Stimulated activated effector memory CD8-positive, alpha-beta T cell treated with anti-CD3 and anti-CD28 coated beads, Interleukin-12 subunit alpha, Interleukin-12 subunit beta, amount 100 ng/mL, for 72 hours (primary cell): ENCODE results near the gene LYPLAL1.
"Not testable (repeated sequence)": the region's sequence is repeated elsewhere in the genome, so short reads cannot be mapped to it uniquely, and the experiment has no call there.

Source experiments
- ATAC-seq: fragments of 150-1000 bp; cut with Tn5 transposase; 2 replicates; pipeline ENCODE4 v1.10.0; 2021
- DNase-seq, 2 donors: peaks; one replicate each; pipeline ENCODE4 v3.0.0; 2021 to 2022; ENCODE audit warnings: low spot score in 2 of 2
- H3K27ac Mint-ChIP-seq: one replicate; pipeline ENCODE4 v1.8.0; 2022; ENCODE audit warnings: mild to moderate bottlenecking, mixed read lengths
- H3K36me3 Mint-ChIP-seq: one replicate; pipeline ENCODE4 v1.8.0; 2022; ENCODE audit warnings: mild to moderate bottlenecking, mixed read lengths
- H3K4me1 Mint-ChIP-seq: one replicate; pipeline ENCODE4 v1.8.0; 2022; ENCODE audit warnings: mixed read lengths
- H3K4me3 Mint-ChIP-seq: one replicate; pipeline ENCODE4 v1.8.0; 2022; ENCODE audit warnings: mild to moderate bottlenecking, mixed read lengths
- H3K9me3 Mint-ChIP-seq: one replicate; pipeline ENCODE4 v1.8.0; 2022; ENCODE audit warnings: mixed read lengths

Gene LYPLAL1

GRCh38 chr1:219223496-219223895, 49.8 kb downstream of the LYPLAL1 start:
- DNase-seq (no peak), ATAC-seq (no peak)
- H3K36me3 Mint-ChIP-seq, result no peaks in the 10 kb centered on the region
- H3K4me3 Mint-ChIP-seq, result no peak overlapping the region
- H3K4me1 Mint-ChIP-seq, result no peaks in the 10 kb centered on the region
- H3K9me3 Mint-ChIP-seq, result no peaks in the 10 kb centered on the region
- no peak overlapping the region for H3K27ac Mint-ChIP-seq

- H3K4me3 Mint-ChIP-seq, result no peak overlapping the region
- H3K9me3 Mint-ChIP-seq, result no peaks in the 10 kb centered on the region
- ATAC-seq, result no peak
- no peak overlapping the region for H3K27ac Mint-ChIP-seq
- H3K4me1 Mint-ChIP-seq, result no peaks in the 10 kb centered on the region
- DNase-seq, result no peak
- H3K36me3 Mint-ChIP-seq, result no peaks in the 10 kb centered on the region
Observed at GRCh38 chr1:219226196-219226595, 52.5 kb downstream of the LYPLAL1 start.

- Mint-ChIP-seq H3K27ac (no peak overlapping the region), H3K36me3 (no peaks in the 10 kb centered on the region), H3K9me3 (no peaks in the 10 kb centered on the region), H3K4me3 (no peak overlapping the region), H3K4me1 (no peaks in the 10 kb centered on the region)
- DNase-seq (no peak), ATAC-seq (no peak)
Observed at GRCh38 chr1:219227360-219228057, 53.8 kb downstream of the LYPLAL1 start.

GRCh38 chr1:219228058-219228419, 54.4 kb downstream of the LYPLAL1 start:
- no peaks in the 10 kb centered on the region for H3K4me1 Mint-ChIP-seq
- no peaks in the 10 kb centered on the region for H3K9me3 Mint-ChIP-seq
- no peak overlapping the region for H3K27ac Mint-ChIP-seq
- DNase-seq (no peak), ATAC-seq (no peak)
- H3K4me3 Mint-ChIP-seq, result no peak overlapping the region
- H3K36me3 Mint-ChIP-seq, result no peaks in the 10 kb centered on the region

GRCh38 chr1:219232890-219233289, 59.2 kb downstream of the LYPLAL1 start:
- Mint-ChIP-seq H3K27ac (no peak overlapping the region), H3K9me3 (no peaks in the 10 kb centered on the region), H3K4me1 (no peaks in the 10 kb centered on the region), H3K36me3 (no peaks in the 10 kb centered on the region), H3K4me3 (no peak overlapping the region)
- ATAC-seq (no peak), DNase-seq (no peak)

- no peaks in the 10 kb centered on the region for H3K4me1 Mint-ChIP-seq
- no peak overlapping the region for H3K27ac Mint-ChIP-seq
- no peak for DNase-seq
- ATAC-seq, result peak; percentile 13
- H3K4me3 Mint-ChIP-seq, result no peak overlapping the region
- no peaks in the 10 kb centered on the region for H3K36me3 Mint-ChIP-seq
- H3K9me3 Mint-ChIP-seq, result no peaks in the 10 kb centered on the region
Observed at GRCh38 chr1:219235903-219236481, 62.3 kb downstream of the LYPLAL1 start.

- Mint-ChIP-seq H3K4me1 (no peaks in the 10 kb centered on the region), H3K36me3 (no peaks in the 10 kb centered on the region), H3K27ac (no peak overlapping the region), H3K9me3 (no peaks in the 10 kb centered on the region), H3K4me3 (no peak overlapping the region)
- ATAC-seq (no peak), DNase-seq (no peak)
Observed at GRCh38 chr1:219236933-219237610, 63.4 kb downstream of the LYPLAL1 start.

- no peak overlapping the region for H3K4me3 Mint-ChIP-seq
- no peak for DNase-seq
Observed at GRCh38 chr1:219239518-219239917, 65.8 kb downstream of the LYPLAL1 start.

GRCh38 chr1:219244864-219245263, 71.2 kb downstream of the LYPLAL1 start:
- no peak overlapping the region for H3K27ac Mint-ChIP-seq
- H3K36me3 Mint-ChIP-seq, result no peaks in the 10 kb centered on the region
- DNase-seq, result no peak
- no peak for ATAC-seq
- H3K9me3 Mint-ChIP-seq, result no peaks in the 10 kb centered on the region
- H3K4me1 Mint-ChIP-seq, result no peaks in the 10 kb centered on the region
- no peak overlapping the region for H3K4me3 Mint-ChIP-seq

More at GRCh38 chr1:219239518-219239917, 65.8 kb downstream of the LYPLAL1 start:
- H3K27ac Mint-ChIP-seq, result no peak overlapping the region
- no peaks in the 10 kb centered on the region for H3K36me3 Mint-ChIP-seq
- H3K4me1 Mint-ChIP-seq, result no peaks in the 10 kb centered on the region
- no peaks in the 10 kb centered on the region for H3K9me3 Mint-ChIP-seq
- no peak for ATAC-seq

GRCh38 chr1:219247441-219247840, 73.8 kb downstream of the LYPLAL1 start:
- no peak for DNase-seq
- Mint-ChIP-seq H3K9me3 (peaks cover 5% of the 10 kb centered on the region), H3K4me1 (no peaks in the 10 kb centered on the region), H3K36me3 (no peaks in the 10 kb centered on the region), H3K27ac (no peak overlapping the region), H3K4me3 (no peak overlapping the region)
- ATAC-seq, result no peak

- not testable (repeated sequence) for H3K4me1 Mint-ChIP-seq, H3K36me3 Mint-ChIP-seq, H3K9me3 Mint-ChIP-seq, ATAC-seq, DNase-seq, H3K27ac Mint-ChIP-seq, H3K4me3 Mint-ChIP-seq
Observed at GRCh38 chr1:219250468-219250867, 76.8 kb downstream of the LYPLAL1 start.

- Mint-ChIP-seq H3K4me3 (no peak overlapping the region), H3K36me3 (no peaks in the 10 kb centered on the region), H3K4me1 (no peaks in the 10 kb centered on the region), H3K27ac (no peak overlapping the region), H3K9me3 (peaks cover 26% of the 10 kb centered on the region)
- DNase-seq, result no peak
- ATAC-seq, result no peak
Observed at GRCh38 chr1:219257751-219258150, 84.1 kb downstream of the LYPLAL1 start.

- Mint-ChIP-seq H3K4me1 (no peaks in the 10 kb centered on the region), H3K9me3 (peaks cover 18% of the 10 kb centered on the region), H3K36me3 (no peaks in the 10 kb centered on the region), H3K4me3 (no peak overlapping the region), H3K27ac (no peak overlapping the region)
- no peak for DNase-seq
- ATAC-seq, result no peak
Observed at GRCh38 chr1:219261454-219261853, 87.8 kb downstream of the LYPLAL1 start.
